Trophoblast cell (in vitro differentiated cells and primary cell): ENCODE results near the gene DCTN4.

Source experiments
- DNase-seq, 2 donors: peaks; one replicate each; pipeline ENCODE4 v3.0.0-alpha.2; 2016
- H2AFZ ChIP-seq: 2 replicates; pipeline ENCODE4 v1.6.1; 2013; ENCODE audit warnings: low read length, moderate library complexity, mild to moderate bottlenecking; ENCODE audit not compliant: insufficient read depth, poor library complexity
- H2AK5ac ChIP-seq: 2 replicates; pipeline ENCODE4 v1.6.1; 2013; ENCODE audit warnings: mild to moderate bottlenecking, low read length
- H2BK120ac ChIP-seq: 2 replicates; pipeline ENCODE4 v1.6.1; 2013; ENCODE audit warnings: low read length, mild to moderate bottlenecking, moderate library complexity; ENCODE audit not compliant: insufficient read depth, poor library complexity
- H2BK12ac ChIP-seq: 2 replicates; pipeline ENCODE4 v1.6.1; 2013; ENCODE audit warnings: mild to moderate bottlenecking, low read length, moderate library complexity
- H2BK5ac ChIP-seq: 2 replicates; pipeline ENCODE4 v1.6.1; 2013; ENCODE audit warnings: low read length, low read depth, moderate library complexity, mild to moderate bottlenecking; ENCODE audit not compliant: poor library complexity
- H3K14ac ChIP-seq: 2 replicates; pipeline ENCODE4 v1.6.1; 2013; ENCODE audit warnings: mild to moderate bottlenecking, low read length
- H3K18ac ChIP-seq: 2 replicates; pipeline ENCODE4 v1.6.1; 2013; ENCODE audit warnings: mild to moderate bottlenecking, low read length
- H3K23ac ChIP-seq: 2 replicates; pipeline ENCODE4 v1.6.1; 2013; ENCODE audit warnings: low read length
- H3K27ac ChIP-seq: 2 replicates; pipeline ENCODE4 v1.5.1; 2013; ENCODE audit warnings: low read depth, mild to moderate bottlenecking, inconsistent platforms, low read length, moderate library complexity
- H3K27me3 ChIP-seq: 2 replicates; pipeline ENCODE4 v1.6.1; 2013; ENCODE audit warnings: inconsistent platforms, mild to moderate bottlenecking, low read length, moderate library complexity; ENCODE audit not compliant: insufficient read depth
- H3K36me3 ChIP-seq, 2 experiments: 1 replicate in 1 of 2; 2 replicates in 1 of 2; pipeline ENCODE4 v1.6.1; 2013; ENCODE audit warnings: low read length in 2 of 2, mild to moderate bottlenecking in 2 of 2, moderate library complexity in 1 of 2; ENCODE audit not compliant: insufficient read depth in 2 of 2, control insufficient read depth in 1 of 2
- H3K4ac ChIP-seq: 2 replicates; pipeline ENCODE4 v1.6.1; 2013; ENCODE audit warnings: low read depth, mild to moderate bottlenecking, low read length, moderate library complexity
- H3K4me1 ChIP-seq, 2 experiments: 1 replicate in 1 of 2; 2 replicates in 1 of 2; pipeline ENCODE4 v1.6.1; 2013; ENCODE audit warnings: low read length in 2 of 2, mild to moderate bottlenecking in 2 of 2, moderate library complexity in 1 of 2; ENCODE audit not compliant: insufficient read depth in 2 of 2, control insufficient read depth in 1 of 2
- H3K4me2 ChIP-seq: 2 replicates; pipeline ENCODE4 v1.6.1; 2013; ENCODE audit warnings: inconsistent platforms, mild to moderate bottlenecking, low read length, moderate library complexity
- H3K4me3 ChIP-seq: 2 replicates; pipeline ENCODE4 v1.5.1; 2013; ENCODE audit warnings: mild to moderate bottlenecking, low read depth, low read length, inconsistent platforms
- H3K79me1 ChIP-seq: one replicate; pipeline ENCODE4 v1.6.1; 2013; ENCODE audit warnings: low read length
- H3K79me2 ChIP-seq: 2 replicates; pipeline ENCODE4 v1.6.1; 2013; ENCODE audit warnings: low read length, mild to moderate bottlenecking; ENCODE audit not compliant: control insufficient read depth, insufficient read depth, poor library complexity
- H3K9ac ChIP-seq: 2 replicates; pipeline ENCODE4 v1.6.1; 2013; ENCODE audit warnings: mild to moderate bottlenecking, low read length
- H3K9me3 ChIP-seq: 2 replicates; pipeline ENCODE4 v1.6.1; 2013; ENCODE audit warnings: low read depth, mild to moderate bottlenecking, control low read depth, inconsistent platforms, low read length; ENCODE audit not compliant: insufficient read depth
- H4K12ac ChIP-seq: 2 replicates; pipeline ENCODE4 v1.6.1; 2013; ENCODE audit warnings: low read depth, mild to moderate bottlenecking, low read length, moderate library complexity
- H4K8ac ChIP-seq: 2 replicates; pipeline ENCODE4 v1.6.1; 2013; ENCODE audit warnings: low read depth, mild to moderate bottlenecking, low read length, moderate library complexity
- H4K91ac ChIP-seq: one replicate; pipeline ENCODE4 v1.6.1; 2013; ENCODE audit warnings: low read depth, mild to moderate bottlenecking, low read length, moderate library complexity
- WGBS: extraction: QIAGEN DNeasy Blood & Tissue Kit; methylation state at CpG from one replicate; pipeline ENCODE4 v1.1.7; 2013; ENCODE audit warnings: missing lambda C conversion rate; ENCODE audit not compliant: insufficient read length, insufficient coverage; ENCODE audit errors: extremely low coverage; 5-methylcytosine and 5-hydroxymethylcytosine counted together

DCTN4 gene

GRCh38 chr5:150674341-150674821 lies 84.4 kb downstream of the DCTN4 start:
- H4K91ac ChIP-seq, result peak overlapping the region; percentile 79
- peak overlapping the region; percentile 87 for H2BK12ac ChIP-seq
- H3K27ac ChIP-seq, result peak overlapping the region; percentile 88
- no peak overlapping the region for H3K4ac ChIP-seq
- DNase-seq, result no peak
- H3K4me2 ChIP-seq, result peak overlapping the region; percentile 2
- peak overlapping the region; percentile 48 for H2BK120ac ChIP-seq
- no CpG with 5 or more reads among the region's 4 CpGs for WGBS
- peak overlapping the region; percentile 58 for H2BK5ac ChIP-seq
- H3K14ac ChIP-seq, result peak overlapping the region; percentile 87
- H2AFZ ChIP-seq, result peak overlapping the region; percentile 15
- H3K4me1 ChIP-seq, result peaks cover 16 to 31% of the 10 kb centered on the region in 2 experiments
- peaks cover 7 to 13% of the 10 kb centered on the region in 2 experiments for H3K36me3 ChIP-seq
- peak overlapping the region; percentile 20 for H2AK5ac ChIP-seq
- peaks cover 11% of the 10 kb centered on the region for H3K79me2 ChIP-seq
- H3K4me3 ChIP-seq, result no peak overlapping the region
- no peaks in the 10 kb centered on the region for H3K27me3 ChIP-seq
- peaks cover 24% of the 10 kb centered on the region for H3K79me1 ChIP-seq
- no peaks in the 10 kb centered on the region for H3K9me3 ChIP-seq
- peak overlapping the region; percentile 28 for H4K12ac ChIP-seq
- H4K8ac ChIP-seq, result peak overlapping the region; percentile 57
- no peak overlapping the region for H3K23ac ChIP-seq
- H3K18ac ChIP-seq, result peak overlapping the region; percentile 73
- H3K9ac ChIP-seq, result no peak overlapping the region

- peaks cover 24% of the 10 kb centered on the region for H3K79me1 ChIP-seq
- peak overlapping the region; percentile 85 for H3K27ac ChIP-seq
- H3K4me1 ChIP-seq, result peaks cover 16 to 31% of the 10 kb centered on the region in 2 experiments
- H2AK5ac ChIP-seq, result peak overlapping the region; percentile 77
- peak overlapping the region; percentile 70 for H3K18ac ChIP-seq
- H2BK12ac ChIP-seq, result peak overlapping the region; percentile 94
- H4K12ac ChIP-seq, result peak overlapping the region; percentile 76
- H3K4ac ChIP-seq, result peak overlapping the region; percentile 76
- peak overlapping the region; percentile 84 for H3K4me2 ChIP-seq
- H2BK120ac ChIP-seq, result peak overlapping the region; percentile 96
- H2BK5ac ChIP-seq, result peak overlapping the region; percentile 84
- peaks cover 11% of the 10 kb centered on the region for H3K79me2 ChIP-seq
- peak overlapping the region; percentile 93 for H4K91ac ChIP-seq
- no CpG with 5 or more reads among the region's 7 CpGs for WGBS
- H3K9ac ChIP-seq, result peak overlapping the region; percentile 20
- peak overlapping the region; percentile 76 for H3K4me3 ChIP-seq
- H3K14ac ChIP-seq, result peak overlapping the region; percentile 91
- no peaks in the 10 kb centered on the region for H3K27me3 ChIP-seq
- peak overlapping the region; percentile 58 for H2AFZ ChIP-seq
- H4K8ac ChIP-seq, result peak overlapping the region; percentile 84
- H3K36me3 ChIP-seq, result peaks cover 7 to 11% of the 10 kb centered on the region in 2 experiments
- no peak overlapping the region for H3K23ac ChIP-seq
- no peaks in the 10 kb centered on the region for H3K9me3 ChIP-seq
- no peak for DNase-seq
These were observed 85.9 kb downstream of the DCTN4 start for GRCh38 chr5:150672884-150673275.

- Histone ChIP-seq H4K12ac (peak overlapping the region; percentile 76), H3K23ac (no peak overlapping the region), H3K36me3 (peaks cover 5 to 7% of the 10 kb centered on the region in 2 experiments), H3K9ac (peak overlapping the region; percentile 35), H3K4me2 (peak overlapping the region; percentile 84), H3K4ac (peak overlapping the region; percentile 76), H3K4me1 (peaks cover 16 to 31% of the 10 kb centered on the region in 2 experiments), H4K8ac (peak overlapping the region; percentile 84), H3K4me3 (peak overlapping the region; percentile 76), H2BK5ac (peak overlapping the region; percentile 84), H2BK120ac (peak overlapping the region; percentile 96), H2AFZ (peak overlapping the region; percentile 62), H4K91ac (peak overlapping the region; percentile 93), H3K79me2 (peaks cover 11% of the 10 kb centered on the region), H3K27ac (peak overlapping the region; percentile 85), H3K14ac (peak overlapping the region; percentile 91), H3K18ac (peak overlapping the region; percentile 70), H2BK12ac (peak overlapping the region; percentile 94), H2AK5ac (peak overlapping the region; percentile 77), H3K9me3 (no peaks in the 10 kb centered on the region), H3K27me3 (no peaks in the 10 kb centered on the region), H3K79me1 (peaks cover 24% of the 10 kb centered on the region)
- DNase-seq, result peak; percentile 19 to 54
- no CpG with 5 or more reads among the region's 38 CpGs for WGBS
These were observed 86.5 kb downstream of the DCTN4 start for GRCh38 chr5:150672237-150672883.

GRCh38 chr5:150671509-150672236 lies 87.1 kb downstream of the DCTN4 start:
- peak overlapping the region; percentile 76 for H3K4me3 ChIP-seq
- peaks cover 24% of the 10 kb centered on the region for H3K79me1 ChIP-seq
- no peaks in the 10 kb centered on the region for H3K27me3 ChIP-seq
- peak overlapping the region; percentile 18 for H3K27ac ChIP-seq
- peak overlapping the region; percentile 59 for H2BK120ac ChIP-seq
- peaks cover 16 to 31% of the 10 kb centered on the region in 2 experiments for H3K4me1 ChIP-seq
- peak overlapping the region; percentile 67 for H3K9ac ChIP-seq
- H3K23ac ChIP-seq, result no peak overlapping the region
- no peak for DNase-seq
- H4K12ac ChIP-seq, result peak overlapping the region; percentile 33
- WGBS, result no CpG with 5 or more reads among the region's 51 CpGs
- peaks cover 11% of the 10 kb centered on the region for H3K79me2 ChIP-seq
- peak overlapping the region; percentile 41 for H3K4ac ChIP-seq
- peak overlapping the region; percentile 46 for H2AK5ac ChIP-seq
- peak overlapping the region; percentile 93 for H4K91ac ChIP-seq
- H2AFZ ChIP-seq, result peak overlapping the region; percentile 61
- H4K8ac ChIP-seq, result peak overlapping the region; percentile 72
- peaks cover 1% of the 10 kb centered on the region in 2 experiments for H3K36me3 ChIP-seq
- peak overlapping the region; percentile 70 for H2BK5ac ChIP-seq
- peak overlapping the region; percentile 72 for H3K14ac ChIP-seq
- no peaks in the 10 kb centered on the region for H3K9me3 ChIP-seq
- H3K4me2 ChIP-seq, result peak overlapping the region; percentile 84
- peak overlapping the region; percentile 14 for H2BK12ac ChIP-seq
- H3K18ac ChIP-seq, result peak overlapping the region; percentile 84
